ENCODE data around the gene HMGXB4. TPM values are rescaled to one million over a fixed set of nuclear protein-coding genes. Genes with fewer than 3 reads are reported as not detected.

The HMGXB4 gene
- total RNA-seq, 4 donors from 2014 or later, result 13.8 to 24.7 (median 19.9) TPM

- no peaks in the 10 kb centered on the region for H3K27me3 ChIP-seq
- peaks cover 0 to 8% of the 10 kb centered on the region in 2 donors for H3K4me1 ChIP-seq
- intact Hi-C loops (cut with DNase I), result no loop called here
- no peaks in the 10 kb centered on the region for H3K9me3 ChIP-seq
- H3K4me3 ChIP-seq (replicated peaks in 1 of 3), result no peak overlapping the region
- H3K27ac ChIP-seq, result peak overlapping the region in 2 of 3 donors; percentile 1 to 35
- H3K36me3 ChIP-seq, result peaks cover 73 to 77% of the 10 kb centered on the region in 2 donors
- DNase-seq, result peak; percentile 44 to 45
- WGBS, 2 donors, result 79 to 84% methylated on average over 16 of the region's 16 CpGs
- TF ChIP-seq POLR2A (IDR thresholded peaks at IDR 0.05) (no peak), CTCF (IDR thresholded peaks at IDR 0.05) (no peak)
These were observed 73.1 kb downstream of the HMGXB4 start for GRCh38 chr22:35330258-35330861.

- H3K27me3 ChIP-seq, result no peaks in the 10 kb centered on the region
- peaks cover 68 to 76% of the 10 kb centered on the region in 2 donors for H3K36me3 ChIP-seq
- intact Hi-C loops (cut with DNase I), result no loop called here
- no peak for DNase-seq
- H3K4me1 ChIP-seq, result peaks cover 0 to 8% of the 10 kb centered on the region in 2 donors
- 93 to 98% methylated on average over 6 of the region's 6 CpGs for WGBS, 2 donors
- no peak for TF ChIP-seq CTCF (IDR thresholded peaks at IDR 0.05)
- TF ChIP-seq POLR2A (IDR thresholded peaks at IDR 0.05), result no peak
- no peak overlapping the region for H3K4me3 ChIP-seq (replicated peaks in 1 of 3)
- H3K9me3 ChIP-seq, result no peaks in the 10 kb centered on the region
- no peak overlapping the region for H3K27ac ChIP-seq
These were observed 75.0 kb downstream of the HMGXB4 start for GRCh38 chr22:35332278-35332677.

GRCh38 chr22:35333220-35333619 lies 75.9 kb downstream of the HMGXB4 start:
- intact Hi-C loops (cut with DNase I), result no loop called here
- Histone ChIP-seq H3K9me3 (no peaks in the 10 kb centered on the region), H3K4me1 (peaks cover 0 to 8% of the 10 kb centered on the region in 2 donors), H3K4me3 (replicated peaks in 1 of 3) (no peak overlapping the region), H3K36me3 (peaks cover 66 to 74% of the 10 kb centered on the region in 2 donors), H3K27ac (no peak overlapping the region), H3K27me3 (no peaks in the 10 kb centered on the region)
- 87 to 92% methylated on average over 2 to 4 of the region's 7 CpGs for WGBS, 2 donors
- TF ChIP-seq POLR2A (IDR thresholded peaks at IDR 0.05) (no peak), CTCF (IDR thresholded peaks at IDR 0.05) (no peak)
- no peak for DNase-seq

- TF ChIP-seq POLR2A (IDR thresholded peaks at IDR 0.05) (no peak), CTCF (IDR thresholded peaks at IDR 0.05) (no peak)
- DNase-seq, result no peak
- no peaks in the 10 kb centered on the region for H3K27me3 ChIP-seq
These were observed 76.7 kb downstream of the HMGXB4 start for GRCh38 chr22:35334004-35334403.

GRCh38 chr22:35335468-35335867 lies 78.2 kb downstream of the HMGXB4 start:
- H3K27me3 ChIP-seq, result no peaks in the 10 kb centered on the region
- TF ChIP-seq POLR2A (IDR thresholded peaks at IDR 0.05) (no peak), CTCF (IDR thresholded peaks at IDR 0.05) (no peak)
- no peak overlapping the region for H3K4me3 ChIP-seq (replicated peaks in 1 of 3)
- no peak overlapping the region for H3K27ac ChIP-seq
- DNase-seq, result no peak
- H3K36me3 ChIP-seq, result peaks cover 74 to 76% of the 10 kb centered on the region in 2 donors
- peaks cover 0 to under 1% of the 10 kb centered on the region in 2 donors for H3K4me1 ChIP-seq
- intact Hi-C loops (cut with DNase I), result no loop called here
- 85 to 94% methylated on average over 6 to 7 of the region's 7 CpGs for WGBS, 2 donors
- no peaks in the 10 kb centered on the region for H3K9me3 ChIP-seq

More at GRCh38 chr22:35334004-35334403, 76.7 kb downstream of the HMGXB4 start:
- Histone ChIP-seq H3K4me3 (replicated peaks in 1 of 3) (no peak overlapping the region), H3K36me3 (peaks cover 72 to 78% of the 10 kb centered on the region in 2 donors), H3K27ac (no peak overlapping the region), H3K4me1 (peaks cover 0 to 8% of the 10 kb centered on the region in 2 donors), H3K9me3 (no peaks in the 10 kb centered on the region)
- 77 to 79% methylated on average over 7 to 8 of the region's 9 CpGs for WGBS, 2 donors
- intact Hi-C loops (cut with DNase I), result no loop called here

Measured in thyroid gland (tissue), 4 donors.